Liver (tissue), 9 donors: ENCODE measurements around the gene DHRS1. TPM values are rescaled to one million over a fixed set of nuclear protein-coding genes. Genes with fewer than 3 reads are reported as not detected.

Experiments
- DNase-seq: peaks from one replicate; pipeline ENCODE4 v3.0.0-alpha.2; 2017; ENCODE audit warnings: low spot score
- H3K27ac ChIP-seq, 2 donors: one replicate each; pipeline ENCODE4 v1.7.0; 2013; ENCODE audit warnings: inconsistent platforms in 2 of 2, low read length in 2 of 2, control low read depth in 1 of 2, low read depth in 1 of 2, mild to moderate bottlenecking in 1 of 2
- H3K27me3 ChIP-seq, 4 donors: one replicate each; pipeline versions ENCODE4 v1.6.1 to v1.7.0; 2013; ENCODE audit warnings: low read length in 3 of 4, inconsistent platforms in 1 of 4, mild to moderate bottlenecking in 1 of 4, moderate library complexity in 1 of 4; ENCODE audit not compliant: control insufficient read depth in 4 of 4, insufficient read depth in 4 of 4
- H3K36me3 ChIP-seq, 4 donors: one replicate each; pipeline versions ENCODE4 v1.6.1 to v1.7.0; 2013; ENCODE audit warnings: low read length in 3 of 4, mild to moderate bottlenecking in 3 of 4, low read depth in 1 of 4, moderate library complexity in 1 of 4; ENCODE audit not compliant: control insufficient read depth in 4 of 4, insufficient read depth in 3 of 4
- H3K4me1 ChIP-seq, 4 donors: one replicate each; pipeline versions ENCODE4 v1.6.1 to v1.7.0; 2013; ENCODE audit warnings: low read length in 3 of 4, mild to moderate bottlenecking in 3 of 4, moderate library complexity in 1 of 4; ENCODE audit not compliant: control insufficient read depth in 4 of 4, insufficient read depth in 4 of 4
- H3K4me3 ChIP-seq, 3 donors: one replicate each; pipeline versions ENCODE4 v1.6.1 to v1.7.0; 2013; ENCODE audit warnings: low read length in 3 of 3, control low read depth in 1 of 3, low read depth in 1 of 3, mild to moderate bottlenecking in 1 of 3
- H3K9ac ChIP-seq, 2 donors: one replicate each; pipeline ENCODE4 v1.7.0; 2013; ENCODE audit warnings: low read length in 2 of 2, mild to moderate bottlenecking in 2 of 2, moderate library complexity in 2 of 2, control low read depth in 1 of 2, low read depth in 1 of 2
- H3K9me3 ChIP-seq, 4 donors: one replicate each; pipeline versions ENCODE4 v1.6.1 to v1.7.0; 2013; ENCODE audit warnings: low read length in 3 of 4; ENCODE audit not compliant: control insufficient read depth in 4 of 4
- ATF3 ChIP-seq: IDR thresholded peaks from 2 replicates; pipeline ENCODE4 v1.6.1; 2016; ENCODE audit warnings: antibody characterized with exemption
- CTCF ChIP-seq: fragments of 150-350 bp; IDR thresholded peaks from 2 replicates; pipeline ENCODE4 v1.5.1; 2017; ENCODE audit warnings: improper control_type of control experiment, low read depth, low read length; ENCODE audit not compliant: missing input control
- FOXA1 ChIP-seq: IDR thresholded peaks from 2 replicates; pipeline ENCODE4 v1.6.1; 2016; ENCODE audit warnings: antibody characterized with exemption
- FOXA2 ChIP-seq: IDR thresholded peaks from 2 replicates; pipeline ENCODE4 v1.6.1; 2016; ENCODE audit warnings: antibody characterized with exemption
- GABPA ChIP-seq, 2 donors: IDR thresholded peaks in 1 of 2; conservative IDR thresholded peaks in 1 of 2; 2 replicates each; pipeline ENCODE4 v1.6.1; 2016; ENCODE audit warnings: antibody characterized with exemption in 2 of 2, mild to moderate bottlenecking in 1 of 2, moderate library complexity in 1 of 2
- JUND ChIP-seq, 2 donors: IDR thresholded peaks; 2 replicates each; pipeline ENCODE4 v1.6.1; 2016; ENCODE audit warnings: antibody characterized with exemption in 2 of 2
- MAX ChIP-seq: IDR thresholded peaks from 2 replicates; pipeline ENCODE4 v1.6.1; 2016; ENCODE audit warnings: antibody characterized with exemption
- NR2F2 ChIP-seq: IDR thresholded peaks from 2 replicates; pipeline ENCODE4 v1.6.1; 2016; ENCODE audit warnings: antibody characterized with exemption
- RAD21 ChIP-seq, 2 donors: IDR thresholded peaks; 2 replicates each; pipeline ENCODE4 v1.6.1; 2016; ENCODE audit warnings: antibody characterized with exemption in 2 of 2, mild to moderate bottlenecking in 2 of 2
- REST ChIP-seq: IDR thresholded peaks from 2 replicates; pipeline ENCODE4 v1.6.1; 2016; ENCODE audit warnings: antibody characterized with exemption, mild to moderate bottlenecking
- WGBS: extraction: QIAGEN DNeasy Blood & Tissue Kit; methylation state at CpG from one replicate; pipeline ENCODE4 v1.1.7; 2013; 5-methylcytosine and 5-hydroxymethylcytosine counted together
- polyA plus RNA-seq, 2 donors: library from polyadenylated mRNA; stranded (reverse) in 1 of 2; unstranded in 1 of 2; fragments of 200-250 nt in 1 of 2; fragments of >200 nt in 1 of 2; fragmentation: Nextera tagmentation in 1 of 2; extraction: Ambion mirVana in 1 of 2; gene quantifications; one replicate each; pipeline versions ENCODE4 v1.2.1 to v1.2.3, GENCODE V29; 2013 to 2015
- total RNA-seq, 2 donors: library from RNA; depleted of rRNA; stranded (reverse); fragments of >200 nt; gene quantifications; one replicate each; pipeline ENCODE4 v1.2.3, GENCODE V29; 2014
- donor health status: healthy.
- donor health status: healthy.
- donor health status: healthy.
- donor health status: healthy.
- donor health status: healthy.

DHRS1 gene
- total and polyA plus RNA-seq, 4 donors, result 30.3 to 84.9 (median 50.2) TPM

GRCh38 chr14:24335461-24336171 is 36.0 kb upstream of the DHRS1 start:
- no peaks in the 10 kb centered on the region for H3K36me3 ChIP-seq
- peaks cover 9 to 47% (median 22%) of the 10 kb centered on the region in 4 donors for H3K4me1 ChIP-seq
- H3K27me3 ChIP-seq, result no peaks in the 10 kb centered on the region
- 75% methylated on average over 12 of the region's 12 CpGs for WGBS
- no peak overlapping the region for H3K9ac ChIP-seq
- no peaks in the 10 kb centered on the region for H3K9me3 ChIP-seq
- DNase-seq, result no peak
- H3K4me3 ChIP-seq, result no peak overlapping the region
- peak; percentile 96 for TF ChIP-seq NR2F2
- no peak for TF ChIP-seq JUND (IDR thresholded peaks at IDR 0.05)
- peak overlapping the region in 1 of 2 donors; percentile 20 for H3K27ac ChIP-seq

GRCh38 chr14:24334431-24335291 is 35.1 kb upstream of the DHRS1 start, which contains the start of gene ADCY4:
ADCY4 (minus strand) TSS chr14:24335071; CDS start chr14:24334652, 419 bp downstream.
- no peak for DNase-seq
- peak within 1 kb of the TSS; percentile 23 to 43 for H3K27ac ChIP-seq
- no peaks in the 10 kb centered on the region for H3K27me3 ChIP-seq
- 9% methylated on average over 65 of the region's 65 CpGs for WGBS
- no peaks in the 10 kb centered on the region for H3K36me3 ChIP-seq
- peaks cover 9 to 47% (median 22%) of the 10 kb centered on the region in 4 donors for H3K4me1 ChIP-seq
- peak within 1 kb of the TSS in 1 of 2 donors; percentile 51 for H3K9ac ChIP-seq
- H3K4me3 ChIP-seq, result peak within 1 kb of the TSS in 1 of 3 donors; percentile 31
- no peaks in the 10 kb centered on the region for H3K9me3 ChIP-seq
- TF ChIP-seq NR2F2 (no peak), CTCF (no peak), REST (no peak), FOXA1 (no peak), GABPA (IDR thresholded peaks at IDR 0.05 in 1 of 2, conservative IDR thresholded peaks at IDR 0.05 in 1 of 2) (no peak), MAX (no peak), FOXA2 (no peak), ATF3 (no peak), RAD21 (IDR thresholded peaks at IDR 0.05) (no peak)
